ENCODE results near the gene APMAP. TPM values are rescaled to one million over a fixed set of nuclear protein-coding genes. Genes with fewer than 3 reads are reported as not detected.
"Not testable (repeated sequence)": the region's sequence is repeated elsewhere in the genome, so short reads cannot be mapped to it uniquely, and the experiment has no call there.

APMAP gene
- total RNA-seq, 3 donors from 2014 or later, result 46.3 to 51.5 (median 47.3) TPM

DNA sequence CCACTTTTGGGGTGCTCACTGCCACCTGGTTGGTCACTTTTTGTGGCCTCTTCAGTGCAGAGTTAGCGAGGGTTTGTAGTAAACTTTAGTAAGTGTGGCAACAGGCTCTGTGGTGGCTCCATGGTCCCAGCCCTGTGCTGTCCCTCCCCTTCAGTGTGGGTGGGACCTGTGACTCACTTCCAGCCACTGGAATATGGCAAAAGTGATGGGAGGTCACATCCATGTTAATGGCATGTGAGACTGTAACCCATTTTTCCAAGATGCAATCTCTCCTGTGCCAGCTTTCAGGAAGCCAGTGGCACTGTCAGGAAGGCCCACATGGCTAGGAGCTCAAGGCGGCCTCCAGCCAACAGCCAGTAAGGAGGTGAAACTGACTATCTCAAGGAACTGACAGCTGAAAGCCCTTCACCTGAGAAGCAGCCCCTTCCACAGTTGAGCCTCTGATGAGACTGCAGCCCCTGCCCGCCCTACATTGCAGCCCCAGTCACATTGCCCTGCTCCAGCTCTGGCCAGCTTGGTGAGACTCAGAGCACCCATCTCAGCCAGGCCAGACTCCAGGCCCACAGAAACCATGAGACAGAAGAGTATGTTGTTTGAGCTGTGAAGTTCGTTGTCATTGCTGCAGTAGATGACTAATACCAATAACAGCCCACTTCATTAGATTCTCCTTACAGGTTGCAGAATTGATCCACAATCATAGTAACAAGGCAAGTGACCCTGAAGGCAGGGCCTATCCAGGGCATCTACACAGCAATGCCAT lies 56.6 kb downstream of the APMAP start:
- H3K9me3 ChIP-seq, result no peaks in the 10 kb centered on the region
- H3K36me3 ChIP-seq (ENCODE audit: low read depth), result no peaks in the 10 kb centered on the region
- no peak overlapping the region for H3K4me3 ChIP-seq
- TF ChIP-seq, protein P1, sequence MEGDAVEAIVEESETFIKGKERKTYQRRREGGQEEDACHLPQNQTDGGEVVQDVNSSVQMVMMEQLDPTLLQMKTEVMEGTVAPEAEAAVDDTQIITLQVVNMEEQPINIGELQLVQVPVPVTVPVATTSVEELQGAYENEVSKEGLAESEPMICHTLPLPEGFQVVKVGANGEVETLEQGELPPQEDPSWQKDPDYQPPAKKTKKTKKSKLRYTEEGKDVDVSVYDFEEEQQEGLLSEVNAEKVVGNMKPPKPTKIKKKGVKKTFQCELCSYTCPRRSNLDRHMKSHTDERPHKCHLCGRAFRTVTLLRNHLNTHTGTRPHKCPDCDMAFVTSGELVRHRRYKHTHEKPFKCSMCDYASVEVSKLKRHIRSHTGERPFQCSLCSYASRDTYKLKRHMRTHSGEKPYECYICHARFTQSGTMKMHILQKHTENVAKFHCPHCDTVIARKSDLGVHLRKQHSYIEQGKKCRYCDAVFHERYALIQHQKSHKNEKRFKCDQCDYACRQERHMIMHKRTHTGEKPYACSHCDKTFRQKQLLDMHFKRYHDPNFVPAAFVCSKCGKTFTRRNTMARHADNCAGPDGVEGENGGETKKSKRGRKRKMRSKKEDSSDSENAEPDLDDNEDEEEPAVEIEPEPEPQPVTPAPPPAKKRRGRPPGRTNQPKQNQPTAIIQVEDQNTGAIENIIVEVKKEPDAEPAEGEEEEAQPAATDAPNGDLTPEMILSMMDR (IDR thresholded peaks at IDR 0.05), result no peak
- ATAC-seq (no peak), DNase-seq (no peak)
- intact Hi-C loops (cut with DNase I, micrococcal nuclease), result no loop called here
- H3K4me1 ChIP-seq (ENCODE audit: low read depth), result peaks cover 4% of the 10 kb centered on the region

DNA sequence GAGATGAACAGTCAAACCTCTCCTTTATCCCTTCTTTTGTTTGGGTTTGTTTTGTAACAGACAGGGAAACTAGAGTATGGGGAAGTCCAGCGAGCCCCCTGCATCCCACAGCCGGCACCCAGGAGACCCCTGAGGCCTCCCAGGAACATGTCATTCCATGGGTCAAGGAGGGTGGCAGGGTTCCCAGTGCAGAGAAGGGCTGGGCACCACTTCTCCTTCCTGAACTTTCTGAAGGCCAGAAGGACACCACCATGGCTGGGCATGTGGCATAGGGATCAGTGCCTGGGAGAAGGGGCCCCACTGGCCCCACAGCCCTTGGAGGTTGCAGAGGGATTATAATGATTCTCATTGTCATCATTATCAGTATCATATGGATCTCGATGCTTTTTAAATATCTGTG lies 57.4 kb downstream of the APMAP start:
- TF ChIP-seq, protein P1 (IDR thresholded peaks at IDR 0.05), result no peak
- ATAC-seq (no peak), DNase-seq (no peak)
- no peaks in the 10 kb centered on the region for H3K9me3 ChIP-seq
- no peak overlapping the region for H3K4me3 ChIP-seq
- intact Hi-C loops (cut with DNase I, micrococcal nuclease), result no loop called here
- peaks cover 4% of the 10 kb centered on the region for H3K4me1 ChIP-seq (ENCODE audit: low read depth)
- no peaks in the 10 kb centered on the region for H3K36me3 ChIP-seq (ENCODE audit: low read depth)

DNA sequence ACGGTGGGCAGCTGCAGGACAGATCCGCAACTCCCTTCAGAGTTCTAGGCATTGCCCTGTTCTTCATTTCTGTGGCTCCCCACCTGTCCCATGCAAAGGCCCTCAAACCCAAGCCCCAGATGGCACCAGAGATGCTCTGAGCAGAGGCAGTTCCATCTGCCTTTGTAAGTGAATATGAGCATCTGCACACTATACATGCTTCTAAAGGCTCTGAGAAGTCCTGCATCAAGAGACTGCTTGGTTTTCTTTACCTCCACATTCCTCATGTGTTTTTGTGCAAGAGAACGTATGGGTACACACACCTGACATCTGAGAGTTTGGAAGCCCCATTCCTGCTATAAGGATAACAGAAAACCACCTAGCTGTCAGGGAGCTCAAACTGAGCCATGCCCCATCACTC lies 57.8 kb downstream of the APMAP start:
- DNase-seq, result no peak
- Histone ChIP-seq H3K4me1 (ENCODE audit: low read depth) (peaks cover 4% of the 10 kb centered on the region), H3K36me3 (ENCODE audit: low read depth) (no peaks in the 10 kb centered on the region), H3K4me3 (no peak overlapping the region), H3K9me3 (no peaks in the 10 kb centered on the region)
- intact Hi-C loops (cut with DNase I, micrococcal nuclease), result no loop called here
- TF ChIP-seq, protein P1 (IDR thresholded peaks at IDR 0.05), result no peak
- ATAC-seq, result no peak

DNA sequence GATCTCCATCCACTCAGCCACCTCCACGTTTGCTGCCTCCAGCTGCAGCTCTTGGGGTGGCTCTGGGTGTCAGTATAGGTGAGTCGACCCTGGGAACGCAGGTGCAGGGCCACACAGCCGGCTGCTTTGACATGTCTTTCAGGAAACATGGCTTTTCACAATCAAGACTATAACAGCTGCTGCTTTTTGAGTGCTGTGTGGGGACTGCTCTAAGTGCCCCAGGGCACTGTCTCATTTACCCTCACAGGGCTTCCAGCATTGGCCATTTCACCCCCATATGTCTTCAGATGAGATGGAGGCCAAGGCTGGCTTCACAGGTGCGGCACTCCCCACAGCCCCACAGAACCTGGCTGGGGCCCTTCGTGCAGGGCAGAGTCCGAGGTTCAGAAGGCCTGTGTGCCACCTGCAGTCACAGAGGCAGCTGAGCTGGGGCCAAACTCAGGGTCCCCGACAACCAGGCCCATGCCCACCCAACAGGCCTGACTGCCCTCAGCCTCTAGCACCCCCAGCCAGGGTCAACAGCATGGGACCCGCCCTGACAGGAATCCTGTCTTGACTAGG lies 58.4 kb downstream of the APMAP start:
- Histone ChIP-seq H3K36me3 (ENCODE audit: low read depth) (no peaks in the 10 kb centered on the region), H3K9me3 (no peaks in the 10 kb centered on the region), H3K4me1 (ENCODE audit: low read depth) (peaks cover 4% of the 10 kb centered on the region), H3K4me3 (no peak overlapping the region)
- TF ChIP-seq, protein P1 (IDR thresholded peaks at IDR 0.05), result no peak
- peak in 2 of 3 donors; percentile 25 to 47 for DNase-seq
- ATAC-seq, result peak; percentile 48
- intact Hi-C loops (cut with DNase I, micrococcal nuclease), result no loop called here

DNA sequence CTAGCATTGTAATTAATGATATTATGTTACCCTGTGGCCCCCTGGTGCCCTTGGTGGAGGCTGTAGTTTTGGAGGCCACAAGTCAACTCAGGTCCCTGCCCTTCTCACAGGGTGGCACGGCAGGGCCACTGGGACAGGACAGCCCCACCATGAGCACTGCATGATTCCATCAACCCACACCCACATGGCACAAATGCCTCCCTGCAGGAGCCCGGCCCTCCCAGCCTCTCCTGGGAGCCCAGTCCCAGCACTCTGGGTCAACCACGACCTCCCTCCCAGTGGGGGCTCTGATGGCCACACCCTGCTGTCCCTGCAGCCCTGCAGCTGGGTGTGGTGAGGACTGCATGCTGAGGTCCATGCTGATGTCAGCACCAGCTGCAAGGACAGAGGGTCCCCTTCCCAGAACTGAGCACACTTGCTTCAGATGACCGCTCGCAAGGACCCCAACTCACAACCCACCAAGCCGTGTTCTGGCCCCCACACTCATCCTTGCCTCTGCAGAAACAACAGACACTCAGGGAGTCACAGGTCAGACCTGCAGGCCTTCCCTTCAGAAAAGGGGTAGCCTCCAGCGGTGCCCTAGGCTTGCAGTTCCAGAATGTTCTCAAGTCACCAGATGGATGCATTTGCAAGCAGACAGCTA lies 59.2 kb downstream of the APMAP start:
- TF ChIP-seq, protein P1 (IDR thresholded peaks at IDR 0.05), result no peak
- ATAC-seq, result no peak
- H3K4me1 ChIP-seq (ENCODE audit: low read depth), result peaks cover 4% of the 10 kb centered on the region
- no peaks in the 10 kb centered on the region for H3K36me3 ChIP-seq (ENCODE audit: low read depth)
- no peak for DNase-seq
- no peaks in the 10 kb centered on the region for H3K9me3 ChIP-seq
- no peak overlapping the region for H3K4me3 ChIP-seq
- intact Hi-C loops (cut with DNase I, micrococcal nuclease), result no loop called here

DNA sequence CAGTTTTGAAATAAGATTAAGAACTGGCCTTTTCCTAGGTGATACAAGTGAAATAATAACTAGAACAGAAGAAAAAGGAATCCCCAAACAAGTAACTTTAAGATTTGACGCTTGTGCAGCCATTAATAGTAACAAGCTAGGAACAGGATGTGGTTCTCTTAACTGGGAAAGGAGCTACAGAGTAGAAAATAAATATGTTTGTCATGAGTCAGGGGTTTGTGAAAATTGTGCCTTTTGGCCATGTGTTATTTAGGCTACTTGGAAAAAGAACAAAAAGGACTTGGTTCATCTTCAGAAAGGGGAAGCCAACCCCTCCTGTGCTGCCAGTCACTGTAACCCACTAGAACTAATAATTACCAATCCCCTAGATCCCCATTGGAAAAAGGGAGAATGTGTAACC lies 60.7 kb downstream of the APMAP start:
- ATAC-seq; intact Hi-C loops (cut with DNase I, micrococcal nuclease); H3K9me3 ChIP-seq; DNase-seq; H3K4me3 ChIP-seq; H3K4me1 ChIP-seq (ENCODE audit: low read depth); H3K36me3 ChIP-seq (ENCODE audit: low read depth): not testable (repeated sequence)

Measured in mucosa of descending colon (tissue), 3 donors.